Measurements from ENCODE around the gene NPLOC4.

NPLOC4 gene

DNA sequence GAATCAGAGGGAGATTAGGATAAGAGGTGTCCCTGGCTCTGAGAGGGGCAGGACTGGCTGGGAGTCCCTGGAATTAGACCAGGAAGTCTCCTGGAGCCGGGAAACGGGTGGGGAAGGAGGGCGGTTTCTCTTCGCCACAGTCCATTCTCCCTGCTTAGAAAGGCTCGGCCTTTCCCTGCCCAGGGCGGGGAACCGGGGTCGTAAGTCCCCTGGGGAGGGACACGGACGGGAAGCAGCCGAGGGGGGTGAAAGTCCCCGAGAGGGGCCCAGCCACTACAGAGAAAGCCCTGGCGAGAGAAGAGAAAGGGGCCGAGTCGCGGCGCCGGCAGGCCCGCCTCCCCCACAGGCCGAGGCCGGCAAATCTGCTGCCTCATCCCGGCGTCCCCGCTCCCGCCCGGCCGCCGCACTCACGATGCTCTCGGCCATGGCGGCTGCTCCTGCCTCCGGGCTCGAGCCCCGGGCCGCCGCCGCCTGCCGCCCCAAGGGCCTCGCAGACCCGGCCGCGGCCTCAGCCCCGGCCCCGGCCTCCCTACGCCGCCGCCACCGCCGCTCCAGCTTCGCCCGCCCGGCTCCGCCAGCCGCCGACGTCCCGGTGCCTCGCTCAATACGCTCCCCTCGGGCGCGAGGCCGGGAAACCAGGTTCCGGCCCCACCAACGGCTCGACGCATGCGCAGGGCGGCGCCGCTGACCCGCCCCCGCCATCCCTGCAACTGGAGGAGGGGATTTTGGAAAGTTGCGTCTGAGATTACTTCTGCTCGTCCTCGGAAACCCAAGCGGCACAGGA lies at the start of gene NPLOC4, which contains the start of gene TSPAN10:
TSS of gene NPLOC4 (minus strand) at position 608 of the 784 bp plus-strand sequence. CDS start at position 426, 182 bp downstream.
TSS of gene TSPAN10 (plus strand) at position 692 of the 784 bp plus-strand sequence. CDS start 5,217 bp downstream, outside the sequence.
- POLR2A ChIA-PET (ENCODE audit: low non-redundant PET) = interaction anchor here (0.6 to 1.0 kb wide), 2 partner anchors 29 to 30 kb away, joined by 3 to 4 read pairs; partner anchors contain the start of gene CCDC137
- peak; percentile 98 for DNase-seq (ENCODE audit: low spot score)
- CTCF ChIA-PET = no interaction called here
- TF ChIP-seq, protein P1, sequence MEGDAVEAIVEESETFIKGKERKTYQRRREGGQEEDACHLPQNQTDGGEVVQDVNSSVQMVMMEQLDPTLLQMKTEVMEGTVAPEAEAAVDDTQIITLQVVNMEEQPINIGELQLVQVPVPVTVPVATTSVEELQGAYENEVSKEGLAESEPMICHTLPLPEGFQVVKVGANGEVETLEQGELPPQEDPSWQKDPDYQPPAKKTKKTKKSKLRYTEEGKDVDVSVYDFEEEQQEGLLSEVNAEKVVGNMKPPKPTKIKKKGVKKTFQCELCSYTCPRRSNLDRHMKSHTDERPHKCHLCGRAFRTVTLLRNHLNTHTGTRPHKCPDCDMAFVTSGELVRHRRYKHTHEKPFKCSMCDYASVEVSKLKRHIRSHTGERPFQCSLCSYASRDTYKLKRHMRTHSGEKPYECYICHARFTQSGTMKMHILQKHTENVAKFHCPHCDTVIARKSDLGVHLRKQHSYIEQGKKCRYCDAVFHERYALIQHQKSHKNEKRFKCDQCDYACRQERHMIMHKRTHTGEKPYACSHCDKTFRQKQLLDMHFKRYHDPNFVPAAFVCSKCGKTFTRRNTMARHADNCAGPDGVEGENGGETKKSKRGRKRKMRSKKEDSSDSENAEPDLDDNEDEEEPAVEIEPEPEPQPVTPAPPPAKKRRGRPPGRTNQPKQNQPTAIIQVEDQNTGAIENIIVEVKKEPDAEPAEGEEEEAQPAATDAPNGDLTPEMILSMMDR (conservative IDR thresholded peaks at IDR 0.05; ENCODE audit: low read depth) = no peak
- H3K27ac ChIP-seq = peak within 1 kb of the TSS; percentile 88

DNA sequence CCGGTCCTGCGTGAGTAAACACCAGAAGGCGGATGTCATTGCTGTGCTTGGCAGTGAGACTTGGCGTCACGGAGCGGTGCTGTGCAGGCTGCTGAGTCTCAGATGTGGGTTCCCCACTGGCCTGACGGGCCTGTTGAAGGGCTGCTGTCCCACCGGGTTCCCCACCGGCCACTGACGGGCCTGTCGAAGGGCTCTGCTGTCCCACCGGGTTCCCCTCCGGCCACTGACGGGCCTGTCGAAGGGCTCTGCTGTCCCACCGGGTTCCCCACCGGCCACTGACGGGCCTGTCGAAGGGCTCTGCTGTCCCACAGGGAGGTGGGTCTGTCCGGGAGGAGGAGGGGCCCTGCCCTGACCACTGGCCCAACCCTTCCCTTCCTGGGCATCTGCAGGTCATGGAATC lies 49.7 kb upstream of the NPLOC4 start:
- DNase-seq (ENCODE audit: low spot score) = no peak
- CTCF ChIA-PET = no interaction called here
- POLR2A ChIA-PET (ENCODE audit: low non-redundant PET) = no interaction called here
- TF ChIP-seq, protein P1 (conservative IDR thresholded peaks at IDR 0.05; ENCODE audit: low read depth) = no peak
- peak overlapping the region; percentile 91 for H3K27ac ChIP-seq

DNA sequence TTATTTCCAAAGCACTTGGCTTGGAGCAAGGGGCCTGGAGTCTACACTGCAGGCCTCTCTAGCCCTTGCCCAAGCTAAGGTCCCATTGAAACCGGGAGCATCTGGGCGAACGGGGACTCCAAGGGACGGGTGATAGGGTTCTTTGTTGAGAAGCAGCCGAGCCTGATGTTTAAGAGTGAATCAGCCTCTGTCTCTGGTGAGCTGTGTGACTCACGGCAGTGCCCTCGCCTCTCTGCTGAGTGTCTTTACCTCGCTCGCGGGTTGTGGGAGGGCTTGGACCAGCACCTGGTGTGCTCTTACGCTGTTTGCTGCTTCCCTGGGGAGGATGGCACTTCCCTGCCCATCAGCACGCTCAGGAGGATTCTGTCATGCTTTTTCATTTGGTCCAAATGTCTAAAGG lies 48.2 kb upstream of the NPLOC4 start:
- CTCF ChIA-PET = interaction anchor here (0.9 kb wide), 1 partner anchor 17 kb away, joined by 3 read pairs; no protein-coding TSS in a partner anchor
- peak overlapping the region; percentile 91 for H3K27ac ChIP-seq
- TF ChIP-seq, protein P1 (conservative IDR thresholded peaks at IDR 0.05; ENCODE audit: low read depth) = no peak
- POLR2A ChIA-PET (ENCODE audit: low non-redundant PET) = interaction anchor here (1.0 to 1.3 kb wide), 2 partner anchors 11 to 18 kb away, joined by 3 to 6 read pairs; partner anchors contain the start of gene MRPL12
- peak; percentile 86 for DNase-seq (ENCODE audit: low spot score)

DNA sequence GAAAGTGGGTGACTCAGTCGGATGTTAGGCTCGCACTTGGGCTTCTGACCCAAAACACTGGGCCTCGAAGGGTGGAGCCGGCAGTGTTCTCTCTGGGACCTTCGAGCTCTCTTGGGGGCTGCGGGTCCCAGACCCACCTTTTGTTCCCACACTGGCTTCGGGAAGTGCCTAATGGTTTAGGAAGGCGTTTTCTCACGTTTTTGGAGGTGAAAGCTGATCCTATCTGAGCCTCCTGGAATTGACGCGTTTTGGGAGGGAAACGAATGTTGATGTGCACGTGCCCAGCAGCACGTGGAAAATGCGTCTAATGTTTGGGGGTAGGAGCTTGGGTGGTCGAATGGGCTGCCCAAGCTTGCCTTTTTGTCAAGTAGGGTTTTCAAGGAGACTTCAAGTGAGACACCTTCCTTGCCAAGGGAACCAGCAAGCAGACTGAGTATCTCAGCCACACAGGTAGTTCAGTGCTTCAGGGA lies 47.6 kb upstream of the NPLOC4 start:
- no peak for DNase-seq (ENCODE audit: low spot score)
- TF ChIP-seq, protein P1 (conservative IDR thresholded peaks at IDR 0.05; ENCODE audit: low read depth) = no peak

DNA sequence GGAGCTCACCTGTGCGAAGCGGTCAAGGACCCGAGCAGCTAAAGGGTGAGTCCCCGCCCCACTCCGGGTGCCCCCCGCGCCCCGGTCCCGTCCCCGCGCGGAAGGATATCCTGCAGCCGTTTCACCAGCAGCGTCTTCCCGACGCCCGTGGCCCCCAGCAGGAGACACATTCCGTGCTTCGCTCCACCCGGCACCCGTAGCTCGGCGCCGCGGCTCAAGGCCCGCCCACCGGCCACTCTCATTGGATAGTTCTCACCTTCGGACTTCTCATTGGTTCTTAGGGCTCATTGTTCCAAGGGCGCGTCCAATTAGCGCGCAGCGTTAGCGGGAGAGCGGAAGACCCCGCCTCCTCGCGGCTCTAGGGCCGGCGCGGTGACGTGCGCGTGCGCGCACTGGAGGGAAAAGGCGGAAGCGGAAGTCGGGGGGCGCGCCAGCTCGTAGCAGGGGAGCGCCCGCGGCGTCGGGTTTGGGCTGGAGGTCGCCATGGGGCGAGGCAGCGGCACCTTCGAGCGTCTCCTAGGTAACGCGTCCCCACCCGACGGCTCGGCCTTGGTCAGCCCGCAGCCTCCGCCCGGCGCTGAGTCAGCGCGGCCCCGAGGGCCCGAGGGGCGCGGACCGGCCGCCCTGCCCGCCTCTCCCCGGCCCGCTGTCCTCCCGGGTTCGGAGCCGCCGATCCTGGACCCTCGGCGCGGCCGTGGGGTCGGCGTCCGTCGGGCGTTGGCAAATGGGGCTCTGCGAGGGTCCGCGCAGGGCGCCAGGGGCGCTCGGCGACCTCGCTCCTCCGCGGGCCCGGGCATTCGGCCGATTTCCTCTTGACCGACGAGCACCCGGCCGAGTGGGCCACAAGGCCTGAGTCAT lies 46.9 kb upstream of the NPLOC4 start, which contains the start of the genes ARL16 and HGS:
TSS of gene ARL16 (minus strand) at position 214 of the 858 bp plus-strand sequence. CDS start at position 170, 44 bp downstream.
TSS of gene HGS (plus strand) at position 428 of the 858 bp plus-strand sequence. CDS start at position 484, 56 bp downstream.
- DNase-seq (ENCODE audit: low spot score) = peak; percentile 99
- ChIA-PET POLR2A (ENCODE audit: low non-redundant PET) (interaction anchor here (1.2 kb wide), 1 partner anchor 17 kb away, joined by 5 read pairs; the partner anchor contains the start of gene CCDC137), CTCF (interaction anchor here (0.6 to 1.3 kb wide), 2 partner anchors 18 to 149 kb away, joined by 3 to 6 read pairs; partner anchors contain the start of gene MCRIP1)
- peak within 1 kb of the TSS; percentile 91 for H3K27ac ChIP-seq
- TF ChIP-seq, protein P1 (conservative IDR thresholded peaks at IDR 0.05; ENCODE audit: low read depth) = no peak

More for the DNA sequence above, 47.6 kb upstream of the NPLOC4 start:
- ChIA-PET POLR2A (ENCODE audit: low non-redundant PET) (interaction anchor here (1.0 to 1.3 kb wide), 2 partner anchors 11 to 19 kb away, joined by 3 to 6 read pairs; partner anchors contain the start of gene MRPL12), CTCF (interaction anchor here (0.9 kb wide), 1 partner anchor 17 kb away, joined by 3 read pairs; no protein-coding TSS in a partner anchor)
- H3K27ac ChIP-seq = peak overlapping the region; percentile 91
